Lower leg skin (tissue), 3 donors: ENCODE measurements around the gene ACOT12.

Experiments
- CTCF ChIP-seq, 3 donors: fragments of 450-650 bp; IDR thresholded peaks; one replicate each; pipeline ENCODE4 v1.5.1; 2016; ENCODE audit warnings: antibody characterized with exemption in 3 of 3, mild to moderate bottlenecking in 3 of 3, moderate library complexity in 2 of 3
- POLR2A ChIP-seq, 2 donors: fragments of 450-650 bp; IDR thresholded peaks; one replicate each; pipeline ENCODE4 v1.6.1; 2016 to 2017; ENCODE audit warnings: antibody characterized with exemption in 2 of 2, mild to moderate bottlenecking in 1 of 2, moderate library complexity in 1 of 2

GRCh38 chr5:81288021-81288433, 105.9 kb downstream of the ACOT12 start:
- TF ChIP-seq CTCF (IDR thresholded peaks at IDR 0.05) (no peak), POLR2A (IDR thresholded peaks at IDR 0.05) (no peak)
